Fibroblast of the aortic adventitia (primary cell): Measurements from ENCODE around the gene CEACAM7. TPM values are rescaled to one million over a fixed set of nuclear protein-coding genes. Genes with fewer than 3 reads are reported as not detected.

Experiments used
- DNase-seq: peaks from one replicate; pipeline ENCODE4 v3.0.0-alpha.2; 2010; ENCODE audit warnings: low read depth
- H3K4me3 ChIP-seq: 2 replicates; pipeline ENCODE4 v1.5.1; 2011; ENCODE audit warnings: low read depth, mild to moderate bottlenecking, control low read depth, low read length, moderate library complexity
- CTCF ChIP-seq: IDR thresholded peaks from 2 replicates; pipeline ENCODE4 v1.5.1; 2011; ENCODE audit warnings: mild to moderate bottlenecking, low read length, control low read depth, inconsistent platforms; ENCODE audit not compliant: insufficient read depth
- total RNA-seq: library from RNA; depleted of rRNA; stranded (reverse); fragments of >200 nt; gene quantifications from 2 replicates; pipeline ENCODE4 v1.2.3, GENCODE V29; 2012; ENCODE audit warnings: low replicate concordance

CEACAM7 gene
- total RNA-seq, 1 donor: not detected

- no peak for TF ChIP-seq CTCF
- no peak overlapping the region for H3K4me3 ChIP-seq
- no peak for DNase-seq
Observed at GRCh38 chr19:41652250-41652649, 35.8 kb downstream of the CEACAM7 start.

GRCh38 chr19:41649827-41650226, 38.2 kb downstream of the CEACAM7 start:
- H3K4me3 ChIP-seq: no peak overlapping the region
- no peak for TF ChIP-seq CTCF
- DNase-seq: no peak

GRCh38 chr19:41646589-41647204, 41.4 kb downstream of the CEACAM7 start:
- peak; percentile 36 for TF ChIP-seq CTCF
- no peak overlapping the region for H3K4me3 ChIP-seq
- DNase-seq: peak; percentile 2

GRCh38 chr19:41641879-41642485, 46.1 kb downstream of the CEACAM7 start:
- peak; percentile 59 for DNase-seq

GRCh38 chr19:41638641-41639081, 49.4 kb downstream of the CEACAM7 start:
- TF ChIP-seq CTCF: no peak
- DNase-seq: no peak
- H3K4me3 ChIP-seq: no peak overlapping the region

More at GRCh38 chr19:41641879-41642485, 46.1 kb downstream of the CEACAM7 start:
- TF ChIP-seq CTCF: peak; percentile 89
- no peak overlapping the region for H3K4me3 ChIP-seq

- no peak for DNase-seq
- TF ChIP-seq CTCF: no peak
- H3K4me3 ChIP-seq: no peak overlapping the region
Observed at GRCh38 chr19:41637484-41637883, 50.6 kb downstream of the CEACAM7 start.
